HUDEP-2 (cell line): Measurements from ENCODE around the gene TNFRSF8.

Experiments
- DNase-seq, 76 experiments: peaks; one replicate each; lab custom pipeline; 2025; ENCODE audit not compliant: unreplicated experiment in 76 of 76; lab: John Stamatoyannopoulos, UW

Gene TNFRSF8

DNA sequence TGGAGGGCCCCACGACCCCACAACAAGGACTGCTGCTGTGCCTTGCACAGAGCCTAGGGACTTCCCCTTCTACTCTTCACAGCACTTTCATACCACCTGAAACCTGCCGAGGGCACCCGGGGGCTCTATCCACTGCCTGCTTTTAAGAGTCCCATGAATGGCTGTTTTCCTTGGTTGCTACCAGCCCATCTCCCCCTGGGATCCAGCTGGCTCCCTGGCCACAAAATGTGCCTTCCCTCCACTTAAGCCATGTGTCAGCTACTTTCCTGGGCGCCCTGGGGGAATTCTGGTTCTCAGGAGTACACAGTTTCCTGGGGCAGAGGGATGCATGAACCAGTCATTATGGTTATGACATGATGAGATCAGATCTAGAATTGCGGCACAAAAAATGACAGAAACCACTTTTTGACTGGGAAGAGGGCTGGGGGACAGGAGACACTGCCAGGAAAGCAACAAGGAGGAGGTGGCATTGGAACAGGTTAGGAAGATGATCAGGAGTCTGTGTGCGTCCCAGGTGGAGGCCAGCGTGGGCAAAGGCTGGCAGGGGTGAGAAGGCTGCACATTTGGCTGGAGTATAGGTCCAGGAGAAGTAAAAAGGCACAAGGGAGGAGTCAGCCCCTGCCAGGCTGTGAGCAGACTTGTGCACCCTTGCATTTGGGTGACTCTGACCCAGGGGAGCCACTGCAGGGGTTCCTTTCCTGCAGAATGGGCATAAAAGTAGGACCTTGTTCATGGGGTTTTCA, 3.2 kb upstream of the TNFRSF8 start:
- no peak for DNase-seq

DNA sequence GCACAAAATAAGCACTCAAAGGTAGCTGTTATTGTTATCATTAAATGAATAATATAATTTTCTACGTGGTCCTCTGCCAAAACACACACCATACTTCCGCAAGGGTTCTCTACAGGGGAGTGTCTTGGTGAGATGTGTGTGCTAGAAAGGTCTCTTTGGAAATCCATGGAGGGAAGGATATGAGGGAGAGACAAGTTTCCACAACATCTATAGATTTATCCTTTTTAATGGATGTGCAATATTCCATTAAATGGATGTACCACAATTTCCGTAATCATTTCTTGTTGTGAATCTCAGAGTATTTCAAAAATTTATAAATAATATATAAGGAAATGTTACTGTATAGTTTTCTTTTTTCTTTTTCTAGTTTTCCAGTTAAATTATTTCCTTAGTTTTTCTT, 2.6 kb upstream of the TNFRSF8 start:
- DNase-seq, result no peak

- DNase-seq, result no peak
Measured at GRCh38 chr1:12064073-12064969, 1.2 kb downstream of the TNFRSF8 start.

GRCh38 chr1:12065872-12066271, 2.8 kb downstream of the TNFRSF8 start:
- DNase-seq, result no peak

DNA sequence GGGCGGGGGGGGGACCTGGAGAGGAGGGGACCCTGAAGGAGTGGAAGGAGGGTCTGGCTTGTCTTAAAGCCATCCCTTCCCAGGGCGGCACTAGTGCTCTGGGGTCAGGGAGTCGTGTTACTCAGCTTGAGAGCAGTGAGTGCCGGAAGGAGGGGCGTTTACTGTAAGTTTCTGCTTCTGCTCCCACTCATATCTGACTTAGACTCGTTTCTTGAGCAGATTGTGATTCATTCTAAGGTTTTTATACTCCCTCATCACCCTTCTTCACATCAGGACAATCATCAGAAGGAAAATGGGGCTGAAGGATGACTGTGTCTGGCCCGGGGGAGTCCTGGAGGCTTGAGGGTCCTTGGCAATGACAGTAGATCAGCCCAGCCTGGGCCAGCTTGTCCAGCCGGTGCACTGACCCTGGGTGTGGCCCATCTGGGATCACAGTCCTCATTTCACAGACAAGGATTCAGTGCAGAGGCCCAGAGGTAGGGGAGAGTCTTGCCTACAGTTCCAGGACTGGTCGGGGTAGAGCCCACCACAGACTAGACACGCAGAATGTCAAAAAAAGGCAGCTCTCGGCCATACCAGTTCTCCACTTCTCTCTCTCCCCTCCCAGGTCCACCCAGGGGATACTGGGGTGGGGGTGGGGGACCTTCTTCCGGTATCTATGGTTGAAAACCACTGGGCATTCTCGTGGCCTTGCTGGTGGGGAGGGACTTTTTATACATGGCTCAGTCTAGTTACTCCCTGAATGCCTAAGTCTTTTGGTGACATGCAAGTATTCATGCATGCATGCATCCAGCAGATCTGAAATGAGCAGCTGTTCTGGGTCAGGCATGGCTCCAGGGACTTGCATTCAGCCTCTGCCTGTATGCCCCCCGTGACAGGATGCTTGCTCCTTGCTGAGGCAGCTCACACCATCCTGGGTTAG, 5.1 kb downstream of the TNFRSF8 start:
- DNase-seq, result no peak

DNA sequence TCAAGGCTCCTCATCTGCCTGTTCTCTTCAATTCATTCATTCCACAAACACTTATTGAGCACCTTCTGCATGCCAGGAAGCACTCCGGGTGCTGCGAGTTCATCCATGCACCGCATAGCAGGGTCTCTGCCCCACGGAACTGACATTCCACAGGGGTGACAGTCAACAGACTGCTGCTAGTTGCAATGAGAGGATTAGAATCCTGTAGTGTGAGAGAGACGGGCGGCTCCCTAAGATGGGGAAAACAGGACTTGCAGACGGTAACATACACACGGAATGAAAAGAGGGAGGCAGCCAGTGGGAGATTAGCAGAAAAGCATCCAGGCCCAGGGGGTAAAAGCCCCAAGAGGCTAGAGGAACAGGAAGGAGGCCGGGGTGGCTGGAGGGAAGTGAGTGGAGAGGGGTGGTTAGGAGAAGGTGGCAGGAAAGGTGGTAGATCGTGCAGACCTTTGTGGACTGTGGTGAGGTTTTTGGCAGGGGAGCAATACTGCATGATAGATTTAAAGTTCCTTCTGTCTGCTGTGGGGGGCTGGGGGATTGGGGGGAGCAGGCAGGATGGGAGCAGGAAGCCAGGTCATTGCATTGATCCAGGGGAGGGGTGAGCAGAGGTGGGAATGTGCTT, 6.6 kb downstream of the TNFRSF8 start:
- no peak for DNase-seq

DNA sequence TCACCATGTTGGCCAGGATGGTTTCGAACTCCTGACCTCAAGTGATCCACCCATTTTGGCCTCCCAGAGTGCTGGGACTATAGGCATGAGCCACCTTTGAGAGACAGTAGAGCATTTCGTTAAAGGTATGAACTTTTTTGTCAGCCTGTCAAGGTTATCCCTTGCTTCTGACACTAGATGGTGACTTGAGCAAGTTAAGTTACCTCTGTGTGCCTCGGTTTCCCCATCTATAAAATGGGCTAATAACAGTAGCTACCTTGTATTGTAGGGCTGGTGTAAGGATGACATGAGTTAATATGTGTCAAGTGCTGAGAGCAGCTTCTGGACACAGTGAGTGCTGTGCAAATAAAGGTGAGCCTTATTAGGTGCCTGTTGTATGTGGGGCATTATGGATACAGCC, 8.8 kb downstream of the TNFRSF8 start:
- DNase-seq, result no peak

DNA sequence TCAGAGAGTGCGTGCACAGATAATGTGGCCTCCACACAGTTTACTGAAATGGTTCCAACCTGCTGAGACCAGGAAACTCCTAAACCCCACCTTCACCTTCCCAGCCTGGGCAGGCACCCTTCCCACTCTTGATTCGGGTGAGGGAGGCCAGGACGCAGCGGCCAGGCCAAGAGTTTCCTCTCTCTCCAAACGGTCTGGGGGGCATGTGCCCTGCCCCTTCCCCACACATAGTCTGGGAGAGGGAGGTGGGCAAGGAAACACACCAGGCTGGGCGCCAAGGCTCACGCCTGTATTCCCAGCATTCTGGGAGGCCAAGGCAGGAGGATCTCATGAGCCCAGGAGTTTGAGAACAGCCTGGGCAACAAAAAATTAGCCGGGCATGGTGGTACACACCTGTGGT, 9.6 kb downstream of the TNFRSF8 start:
- DNase-seq, result no peak

DNA sequence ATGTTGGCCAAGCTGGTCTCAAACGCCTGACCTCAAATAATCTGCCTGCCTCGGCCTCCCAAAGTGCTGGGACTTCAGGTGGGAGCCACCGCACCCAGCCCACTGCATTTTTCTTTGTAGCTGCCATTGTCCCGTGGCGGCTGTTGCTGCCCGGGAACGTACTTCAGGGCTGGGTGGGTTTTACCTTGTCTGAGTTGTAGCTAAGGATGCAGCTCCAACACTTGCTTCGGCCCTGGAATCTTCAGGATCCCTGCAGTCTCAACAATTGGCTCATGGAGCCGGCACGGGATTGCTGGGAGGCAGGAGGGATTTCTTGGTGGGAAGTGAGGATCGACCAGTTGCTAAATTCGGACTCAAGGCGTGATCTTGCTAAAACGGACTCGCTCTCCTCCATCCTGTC, 10.7 kb downstream of the TNFRSF8 start:
- no peak for DNase-seq

GRCh38 chr1:12075195-12076114, 12.4 kb downstream of the TNFRSF8 start:
- DNase-seq, result peak in 1 of 76 experiments; percentile 15

GRCh38 chr1:12076425-12077005, 13.4 kb downstream of the TNFRSF8 start:
- no peak for DNase-seq

GRCh38 chr1:12078575-12078937, 15.5 kb downstream of the TNFRSF8 start:
- DNase-seq, result no peak

GRCh38 chr1:12078938-12079861, 16.1 kb downstream of the TNFRSF8 start:
- peak in 10 of 76 experiments; percentile 4 to 54 (median 8) for DNase-seq

DNA sequence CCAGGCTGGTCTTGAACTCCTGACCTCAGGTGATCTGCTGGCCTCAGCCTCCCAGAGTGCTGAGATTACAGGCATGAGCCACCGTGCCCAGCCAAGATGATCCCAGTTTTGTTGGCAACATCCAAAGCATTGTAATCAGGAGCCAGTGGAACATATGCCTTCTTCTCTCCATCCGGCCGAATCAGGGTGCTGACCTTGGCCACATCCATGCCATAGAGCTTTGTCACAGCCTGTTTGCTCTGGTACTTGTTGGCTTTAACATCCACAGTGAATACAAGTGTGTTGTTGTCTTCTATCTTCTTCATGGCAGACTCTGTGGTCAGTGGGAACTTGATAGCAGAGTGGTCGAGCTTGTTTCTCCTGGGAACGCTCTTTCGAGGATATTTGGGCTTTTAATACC, 17.1 kb downstream of the TNFRSF8 start:
- DNase-seq, result no peak

GRCh38 chr1:12080773-12081556, 17.9 kb downstream of the TNFRSF8 start:
- no peak for DNase-seq

DNA sequence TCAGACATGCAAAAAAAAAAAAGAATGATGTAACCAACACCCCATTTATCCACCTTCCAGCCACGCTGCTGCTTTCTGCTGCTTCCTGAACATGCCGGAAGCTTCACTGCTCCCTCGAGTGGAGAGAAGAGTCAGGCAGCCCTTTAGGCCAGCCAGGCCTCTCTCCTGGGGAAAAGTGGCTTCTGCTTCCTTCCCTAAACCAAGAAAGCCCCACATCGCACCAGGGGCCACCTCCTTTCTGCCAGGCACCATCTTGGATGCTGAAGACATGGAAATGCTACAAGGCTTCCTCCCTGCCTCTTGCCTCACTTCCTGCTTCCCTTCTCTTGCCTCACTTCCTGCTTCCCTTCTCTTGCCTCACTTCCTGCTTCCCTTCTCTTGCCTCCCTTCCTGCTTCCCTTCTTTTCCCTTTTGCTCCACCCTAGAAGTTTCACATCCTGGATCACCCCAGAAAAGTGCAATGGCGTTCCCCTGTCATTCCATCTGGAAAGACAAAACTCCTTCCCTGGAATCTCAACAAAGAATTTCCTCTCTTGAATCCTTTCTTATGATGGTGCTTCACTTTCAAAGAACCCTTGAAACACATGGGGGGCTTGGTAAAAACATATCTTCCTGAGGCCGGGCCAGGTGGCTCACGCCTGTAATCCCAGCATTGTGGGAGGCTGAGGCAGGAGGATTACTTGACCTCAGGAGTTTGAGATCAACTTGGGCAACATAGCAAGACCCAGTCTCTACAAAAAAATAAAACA, 18.7 kb downstream of the TNFRSF8 start:
- DNase-seq, result no peak

- DNase-seq, result no peak
Measured at GRCh38 chr1:12082988-12083387, 19.9 kb downstream of the TNFRSF8 start.
